HG03135 (cell line): ENCODE results near the gene THSD4.

Experiments used
- ATAC-seq: cut with Tn5 transposase; IDR thresholded peaks from one replicate; pipeline ENCODE4 v1.9.1; 2021; ENCODE audit warnings: mild to moderate bottlenecking, moderate library complexity; ENCODE audit not compliant: unreplicated experiment

The THSD4 gene

DNA sequence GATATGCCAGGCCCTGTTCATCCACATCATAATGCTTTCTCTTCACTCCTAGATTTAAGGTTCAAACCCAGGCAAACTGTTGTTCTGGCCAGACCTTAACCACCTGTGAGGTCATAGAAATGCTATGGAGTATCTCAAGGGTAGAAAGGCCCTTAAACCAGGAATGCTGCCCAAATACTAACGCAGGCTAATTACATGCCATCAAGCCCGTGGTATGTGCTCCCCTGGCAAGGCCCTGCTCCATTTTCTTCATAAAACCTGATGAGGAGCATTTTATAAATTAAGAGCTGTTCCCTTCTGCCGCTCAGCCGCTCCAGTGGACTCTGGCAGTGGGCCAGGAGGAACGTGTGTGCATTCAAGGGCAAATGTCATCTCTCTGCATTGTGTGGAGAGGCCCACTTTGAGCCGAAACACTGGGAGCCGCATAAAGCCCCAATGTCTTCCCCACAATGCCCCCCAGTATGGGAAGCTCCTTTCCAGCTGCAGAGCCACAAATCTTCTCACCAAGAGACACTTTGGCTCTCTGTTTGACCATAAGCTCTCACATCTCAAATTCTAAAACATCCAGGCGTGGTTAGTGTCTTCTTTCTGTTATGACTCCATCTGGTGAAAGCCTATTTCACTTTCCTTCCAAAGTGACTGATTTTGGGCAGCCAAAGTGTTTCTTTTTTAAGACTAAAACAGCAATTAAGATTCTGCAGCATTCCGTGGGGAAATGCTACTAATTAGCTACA lies 484.3 kb downstream of the THSD4 start:
- ATAC-seq, result no peak

DNA sequence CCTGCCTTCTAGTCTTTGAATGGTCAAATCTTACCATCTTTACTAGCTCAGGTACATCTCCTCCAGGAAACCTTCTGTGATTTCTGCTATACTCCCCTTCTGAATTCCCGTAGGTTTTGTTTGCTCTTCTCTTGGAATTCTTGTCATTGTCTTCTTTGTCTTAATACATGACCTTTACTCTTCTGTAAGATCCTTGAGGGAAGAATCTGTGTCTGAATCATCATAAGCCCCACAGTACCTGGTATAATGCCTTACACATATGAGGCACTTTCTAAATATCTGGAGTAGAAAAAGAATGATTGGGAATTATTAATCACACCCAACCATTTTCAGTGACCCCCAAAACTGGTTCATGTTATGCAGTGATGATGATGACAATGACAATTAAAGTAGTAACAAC lies 485.0 kb downstream of the THSD4 start:
- ATAC-seq, result no peak

DNA sequence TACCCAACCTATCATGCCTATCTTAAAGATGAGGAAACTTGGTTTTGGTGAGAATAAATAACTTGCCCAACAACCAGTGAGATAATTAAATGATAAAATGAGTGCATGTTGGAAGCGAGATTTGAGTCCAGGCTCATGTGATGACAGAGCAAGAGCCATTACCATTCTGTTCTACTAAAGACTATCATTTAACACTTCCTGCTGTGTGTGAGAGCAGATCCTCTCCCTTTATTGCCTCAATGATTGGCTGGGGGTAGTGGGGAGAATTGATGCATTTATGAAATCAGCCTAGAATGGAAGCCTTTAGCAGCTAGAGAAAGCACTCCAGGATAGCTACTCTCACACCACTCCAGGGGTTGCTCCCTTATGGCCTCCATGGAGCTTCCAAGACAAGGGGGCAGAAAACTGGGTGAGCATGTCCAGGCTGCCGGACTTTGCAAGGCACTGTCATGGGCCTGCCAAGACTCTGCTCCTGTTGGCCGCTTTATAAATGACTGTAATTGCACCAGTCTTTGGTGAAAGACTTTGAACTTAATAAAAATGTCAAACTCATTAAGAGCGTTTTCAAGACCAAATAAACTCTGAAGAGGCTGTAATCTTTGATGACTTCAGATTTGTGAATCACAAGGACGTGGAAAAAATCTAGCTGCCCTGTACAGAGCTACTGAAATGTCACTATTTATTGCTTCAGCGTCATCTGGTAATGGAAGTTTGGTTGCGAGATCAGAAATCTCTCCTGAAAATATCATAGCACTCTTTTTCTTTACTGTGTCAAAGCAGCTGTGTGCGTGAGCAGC lies 486.0 kb downstream of the THSD4 start:
- ATAC-seq, result no peak

DNA sequence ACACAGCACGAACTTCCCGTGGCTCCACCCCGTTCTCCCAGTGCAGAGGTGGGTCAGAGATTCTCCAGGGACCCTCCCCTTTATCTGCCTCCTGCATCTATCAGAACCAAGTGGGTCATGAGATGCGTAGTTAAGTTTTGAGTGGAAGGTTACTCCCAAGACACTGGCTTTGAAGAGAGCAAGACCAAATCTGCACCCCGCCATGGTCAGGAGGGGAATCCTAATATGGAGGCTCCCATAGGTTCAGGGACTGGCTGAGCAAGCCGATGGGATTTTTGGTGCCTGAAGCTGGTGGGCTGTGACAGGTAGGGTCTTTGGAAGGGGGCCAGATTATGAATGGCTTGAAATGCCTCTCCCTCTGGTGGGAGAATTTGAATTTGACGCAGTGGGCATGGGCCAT lies 488.1 kb downstream of the THSD4 start:
- ATAC-seq, result no peak

DNA sequence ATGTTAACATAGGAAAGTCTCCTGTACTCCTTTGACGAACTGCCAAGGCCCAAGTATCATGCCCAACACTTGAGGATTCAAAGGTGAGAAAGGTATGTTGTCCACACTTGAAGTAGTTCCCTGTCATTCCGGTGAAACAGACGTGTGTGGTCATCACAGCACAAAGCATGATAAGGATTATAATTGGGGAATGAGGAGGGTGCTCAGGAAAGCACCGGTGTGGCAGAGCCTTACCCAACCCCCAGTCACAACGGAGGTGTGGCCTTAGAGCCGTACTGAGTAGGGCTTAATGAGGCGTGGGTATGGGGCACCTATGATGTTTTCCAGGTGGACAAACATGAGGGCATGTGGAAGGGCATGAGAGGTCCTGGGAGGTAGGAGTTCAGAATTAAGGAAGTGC lies 492.1 kb downstream of the THSD4 start:
- ATAC-seq, result no peak

DNA sequence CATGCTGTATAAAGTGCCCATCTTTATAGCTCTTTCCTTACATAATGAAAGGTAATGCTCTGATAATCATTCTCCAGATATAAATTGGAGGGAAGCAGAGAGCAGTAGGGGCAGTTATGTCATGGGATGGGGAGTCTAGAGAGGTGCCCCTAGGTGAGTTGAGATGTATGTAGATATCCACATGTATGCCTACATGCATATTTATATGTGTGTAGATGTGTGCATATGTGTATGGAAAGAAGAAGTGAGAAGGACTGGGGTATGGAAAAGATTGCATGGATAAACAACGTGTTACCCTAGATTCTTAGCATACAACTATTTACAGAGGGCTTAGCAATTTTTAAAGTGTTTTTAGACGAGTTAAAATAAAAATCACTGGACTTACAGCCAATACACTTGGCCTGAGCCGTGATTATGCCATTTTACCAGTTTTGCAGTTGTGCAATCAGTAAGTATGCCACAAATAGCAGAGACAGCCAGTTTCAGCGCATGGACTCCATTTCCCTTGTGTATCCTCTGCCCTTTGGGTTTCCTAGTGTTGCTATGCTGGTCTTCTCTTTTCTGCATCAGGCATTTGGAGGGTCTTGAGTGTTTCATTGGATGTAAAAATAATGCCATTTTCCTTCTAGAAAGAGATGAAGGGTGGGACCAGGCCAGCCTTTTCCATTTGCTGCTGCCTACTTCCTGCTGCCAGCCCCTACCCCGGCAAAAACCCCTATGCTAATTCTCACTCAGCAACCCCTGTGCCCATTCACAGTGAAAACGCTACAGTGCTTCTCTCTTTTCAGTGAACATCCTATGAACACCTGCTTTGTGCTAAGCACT lies 495.7 kb downstream of the THSD4 start:
- no peak for ATAC-seq

DNA sequence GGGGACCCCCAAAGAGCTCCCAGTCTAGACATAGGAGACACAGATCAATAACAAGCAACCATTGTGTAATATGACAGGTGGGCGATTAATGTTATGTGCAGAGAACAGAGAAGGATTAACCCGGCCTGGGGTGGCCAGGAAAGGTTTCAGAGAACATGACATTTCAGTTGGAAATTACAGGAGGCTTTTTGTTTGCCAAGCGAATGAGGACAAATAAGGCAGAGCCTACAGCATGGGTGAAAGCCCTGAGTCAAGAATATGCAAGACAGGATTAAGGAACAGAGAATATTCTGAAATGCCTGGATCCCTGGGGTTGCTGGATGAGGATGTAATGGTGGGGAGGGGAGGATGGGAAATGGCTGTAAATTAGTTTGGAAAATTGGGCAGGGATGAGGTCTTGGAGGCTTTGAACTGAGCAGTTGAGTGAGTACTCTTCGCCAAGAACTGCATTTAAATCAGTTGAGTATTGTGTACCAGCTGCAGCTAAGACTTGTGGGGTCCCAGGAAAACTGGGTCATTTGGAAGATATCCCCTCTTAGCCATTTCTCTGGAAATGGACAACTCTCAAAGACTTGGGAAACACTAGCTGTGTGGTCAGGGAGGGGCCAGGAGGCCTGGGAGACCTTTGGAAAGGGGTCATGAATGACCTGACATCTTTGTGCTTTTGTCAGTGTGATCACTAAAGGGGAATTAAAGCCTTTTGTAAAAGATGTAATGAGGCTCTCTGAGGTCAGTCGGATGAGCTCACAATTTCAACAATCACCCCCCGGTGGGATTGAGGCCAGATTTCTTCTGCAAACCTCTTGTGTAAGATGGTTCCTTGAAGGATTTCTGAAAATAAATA lies 496.5 kb downstream of the THSD4 start:
- ATAC-seq, result no peak

DNA sequence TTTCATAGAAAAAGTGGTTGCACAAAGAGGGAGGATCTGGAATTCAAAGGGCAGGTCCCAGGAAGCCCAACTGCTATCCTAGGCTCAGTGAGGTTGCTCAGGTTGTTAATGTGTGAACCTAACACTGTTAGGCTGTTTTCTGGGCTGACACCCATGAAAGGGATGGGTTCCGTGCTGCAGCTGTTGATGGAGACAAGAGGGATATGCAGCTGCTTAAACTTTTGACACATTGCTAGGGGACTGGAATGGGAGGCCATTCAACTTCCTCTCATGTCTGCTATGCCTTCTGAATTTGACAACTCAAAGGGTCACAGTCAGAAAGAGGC lies 497.1 kb downstream of the THSD4 start:
- no peak for ATAC-seq

DNA sequence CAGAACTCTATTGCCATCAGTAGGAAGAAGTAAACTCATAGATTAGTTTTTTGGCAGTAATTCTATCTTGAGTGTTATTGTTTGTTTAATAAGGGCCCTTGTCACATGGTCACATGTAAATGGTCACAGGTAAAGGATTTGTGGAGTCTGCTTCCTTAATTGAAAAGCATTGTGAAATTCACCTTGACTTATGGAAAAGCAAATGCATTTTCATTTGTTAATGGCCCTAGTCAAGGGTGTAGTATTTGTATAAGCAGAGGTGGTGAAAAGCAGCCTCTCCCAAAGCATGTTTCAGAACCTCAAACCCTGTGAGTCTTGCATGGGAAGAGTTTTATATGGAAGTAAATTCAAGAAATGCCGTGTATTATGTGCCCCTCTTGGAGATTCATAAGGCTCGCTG lies 497.6 kb downstream of the THSD4 start:
- no peak for ATAC-seq

DNA sequence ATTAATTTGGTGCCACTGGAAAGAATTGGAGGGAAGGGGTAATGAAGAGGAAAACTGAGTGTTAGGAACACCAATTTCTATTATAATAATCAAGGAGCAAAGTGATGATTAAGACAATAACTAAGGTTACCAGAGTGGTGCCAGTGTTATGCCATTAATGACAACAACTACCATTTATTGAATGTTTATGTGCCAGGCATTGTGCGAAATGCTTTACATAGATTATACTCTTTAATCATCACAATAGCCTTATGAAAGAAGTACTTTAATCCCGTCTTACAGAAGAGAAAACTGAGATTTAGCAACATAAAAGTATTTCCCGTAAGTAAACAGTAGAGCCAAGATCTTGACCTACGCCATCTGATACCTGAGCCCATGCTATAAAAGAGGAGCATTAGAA lies 507.8 kb downstream of the THSD4 start:
- no peak for ATAC-seq

DNA sequence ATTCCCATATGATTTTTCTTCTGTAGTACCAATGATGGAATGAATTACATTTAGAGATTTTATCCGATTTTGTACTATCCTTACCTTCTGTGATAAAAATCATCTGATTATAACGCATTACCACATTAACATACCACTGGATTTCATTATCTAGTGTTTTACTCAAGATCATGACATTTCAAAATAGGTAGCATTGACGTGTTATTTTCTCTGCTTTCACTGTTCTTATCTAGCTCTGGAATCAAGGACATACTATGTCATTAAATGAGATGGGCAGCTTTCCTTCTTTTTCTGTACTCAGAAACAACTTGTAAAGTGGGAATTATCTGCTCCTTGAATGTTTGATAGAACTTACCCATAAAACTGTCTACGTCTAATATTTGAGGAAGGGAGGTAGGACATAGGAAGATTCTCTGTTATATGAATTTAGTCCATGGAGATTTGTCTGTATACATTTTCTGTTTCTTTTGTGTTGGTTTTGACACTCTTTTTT lies 511.4 kb downstream of the THSD4 start:
- ATAC-seq, result no peak

DNA sequence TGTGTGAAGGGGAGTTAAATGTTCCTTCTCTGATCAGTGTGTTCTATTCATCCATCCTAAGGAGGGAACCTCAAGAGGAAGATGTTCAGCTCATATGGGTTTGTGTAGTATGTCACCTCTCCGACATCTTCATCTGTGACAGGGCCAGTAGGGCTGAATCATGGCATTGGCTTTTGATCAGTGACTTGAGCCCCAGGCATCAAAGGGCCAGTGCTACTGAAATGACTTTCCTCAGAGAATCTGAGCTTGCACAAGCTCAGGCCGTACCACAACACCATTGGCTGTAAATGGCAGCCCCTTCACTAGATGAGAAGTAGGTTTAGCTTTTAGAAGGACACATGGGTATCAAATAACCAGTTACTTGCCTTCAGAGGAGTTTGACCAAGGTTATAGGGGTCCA lies 511.9 kb downstream of the THSD4 start:
- ATAC-seq, result no peak

DNA sequence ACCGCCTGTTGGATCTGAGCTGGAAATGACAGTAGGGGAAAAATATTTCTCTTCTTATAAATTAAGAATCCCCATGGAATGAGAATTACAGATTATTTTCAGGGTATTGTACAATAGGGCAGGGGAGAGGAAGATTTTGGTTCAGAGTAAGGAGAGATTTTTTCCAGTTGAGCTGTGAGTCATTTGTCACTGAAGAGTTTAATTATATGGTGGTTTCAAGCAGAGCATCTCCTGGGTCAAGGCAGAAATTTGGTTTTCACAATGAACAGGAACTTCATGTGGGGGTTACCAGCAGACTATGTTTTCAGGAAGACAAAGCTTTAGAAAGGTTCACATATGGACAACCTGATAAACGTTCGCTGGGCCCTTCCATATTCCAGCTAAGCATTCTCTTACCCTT lies 512.3 kb downstream of the THSD4 start:
- ATAC-seq, result no peak

DNA sequence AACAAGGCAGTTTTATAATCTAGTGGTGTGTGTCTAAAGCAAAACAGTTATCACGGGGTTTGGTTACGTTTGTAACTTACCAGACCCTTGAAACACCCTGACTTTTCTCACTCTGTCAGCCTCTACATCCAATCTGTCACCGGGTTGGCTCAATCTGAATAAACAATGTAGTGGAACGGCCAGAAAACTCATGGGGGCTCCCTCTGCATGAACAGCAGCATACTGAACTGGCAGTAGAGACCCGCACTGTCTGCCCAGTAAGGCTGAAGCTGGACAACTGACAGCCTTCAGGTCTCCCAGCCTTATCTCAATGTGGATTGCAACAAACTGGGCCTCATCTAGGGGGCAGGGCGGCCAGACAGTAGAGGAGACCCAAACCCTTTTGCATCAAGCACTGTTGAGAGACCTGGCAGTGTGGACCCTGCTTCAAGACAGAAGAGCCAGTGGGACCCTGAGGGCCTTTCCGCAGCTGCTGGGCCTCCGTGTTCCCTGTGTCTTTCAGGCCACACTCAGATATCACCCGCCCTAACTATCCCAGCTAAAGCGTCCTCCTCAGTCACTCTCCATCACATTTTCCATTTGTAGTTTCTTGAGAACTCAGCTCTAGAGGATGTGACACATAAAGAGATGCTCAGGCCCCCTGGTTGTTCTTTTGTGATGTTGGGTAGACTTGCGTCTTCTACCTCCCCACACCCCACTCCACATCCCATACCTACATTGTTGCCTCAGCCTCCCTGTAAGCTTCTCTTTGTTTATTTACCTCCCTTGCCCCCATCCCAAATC lies 513.9 kb downstream of the THSD4 start:
- no peak for ATAC-seq

DNA sequence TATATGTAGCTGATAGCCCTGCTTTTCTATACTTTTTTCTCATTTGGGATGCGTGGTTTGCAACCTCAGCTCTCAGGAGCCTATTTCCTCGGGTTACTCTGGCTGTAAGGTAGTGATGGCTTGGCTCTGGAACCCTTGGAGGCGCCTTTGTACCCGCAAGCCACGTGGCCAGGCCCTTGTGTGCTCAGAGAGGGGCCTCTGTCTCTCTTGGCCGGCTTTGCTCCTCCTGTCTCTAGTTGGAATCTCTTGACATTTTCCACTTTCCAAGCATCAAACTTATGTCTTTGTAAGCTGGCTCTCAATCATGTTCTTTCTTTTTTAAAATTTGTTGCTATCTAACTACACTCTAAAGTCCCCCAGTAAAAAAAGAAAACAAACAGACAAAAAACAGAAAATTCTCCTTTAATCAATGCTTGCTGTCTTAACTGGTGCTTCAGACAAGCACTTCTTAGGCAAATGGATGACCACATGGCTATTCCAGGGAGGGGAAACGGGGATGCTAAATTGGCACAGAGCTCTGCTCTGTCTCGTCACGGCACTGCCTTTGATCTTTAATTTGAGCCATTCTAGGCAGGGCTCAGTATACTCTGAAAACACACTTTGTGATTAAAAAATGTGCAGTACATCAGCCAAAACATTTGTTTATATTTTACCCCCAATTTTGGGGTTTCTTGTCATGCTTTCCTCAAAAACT lies 514.7 kb downstream of the THSD4 start:
- no peak for ATAC-seq

DNA sequence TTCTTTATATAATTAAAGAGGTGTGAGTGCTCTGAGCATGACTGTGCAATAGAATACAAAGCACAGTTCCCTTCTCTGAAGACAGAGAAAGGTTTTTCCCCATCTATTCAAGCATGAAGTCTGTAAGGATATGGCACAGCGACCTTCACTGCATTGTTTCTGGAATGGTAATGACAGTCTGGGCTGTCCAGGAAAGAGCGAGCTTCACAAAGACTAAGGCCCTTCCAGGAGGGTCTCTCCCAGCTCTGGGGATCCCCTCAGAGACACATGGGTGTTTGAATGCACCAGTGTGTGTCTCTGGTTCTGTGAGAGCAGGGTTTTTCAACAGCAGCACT lies 515.2 kb downstream of the THSD4 start:
- no peak for ATAC-seq

DNA sequence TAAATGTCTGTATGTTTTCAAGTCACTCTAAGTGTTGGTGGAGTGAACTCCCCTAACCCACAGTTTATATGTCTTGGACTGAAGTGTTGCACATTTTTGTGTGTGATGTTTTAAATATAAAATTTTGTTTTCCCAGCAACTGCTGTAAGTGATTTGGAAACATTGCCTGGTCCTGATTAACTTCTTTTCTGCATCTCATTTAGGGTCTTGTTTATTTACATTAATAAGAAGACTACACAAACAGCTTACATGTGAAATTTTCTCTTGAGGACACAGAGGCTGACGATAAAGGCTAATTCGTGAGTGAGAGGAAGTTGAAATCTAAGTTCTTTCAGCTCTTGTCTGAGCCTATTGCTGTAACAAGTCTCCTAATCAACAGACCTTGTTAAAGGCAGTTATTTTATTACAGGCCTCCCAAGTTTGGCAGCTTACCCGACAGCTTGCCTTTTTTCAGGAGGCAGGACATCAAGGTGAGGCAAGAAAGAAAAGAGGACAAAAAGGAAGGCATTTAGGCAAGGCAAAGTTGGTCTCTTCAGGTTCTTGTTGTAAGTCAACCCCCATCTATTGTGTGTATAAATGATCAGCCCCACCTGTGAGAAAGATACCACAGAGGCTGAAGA lies 517.4 kb downstream of the THSD4 start:
- ATAC-seq, result no peak

DNA sequence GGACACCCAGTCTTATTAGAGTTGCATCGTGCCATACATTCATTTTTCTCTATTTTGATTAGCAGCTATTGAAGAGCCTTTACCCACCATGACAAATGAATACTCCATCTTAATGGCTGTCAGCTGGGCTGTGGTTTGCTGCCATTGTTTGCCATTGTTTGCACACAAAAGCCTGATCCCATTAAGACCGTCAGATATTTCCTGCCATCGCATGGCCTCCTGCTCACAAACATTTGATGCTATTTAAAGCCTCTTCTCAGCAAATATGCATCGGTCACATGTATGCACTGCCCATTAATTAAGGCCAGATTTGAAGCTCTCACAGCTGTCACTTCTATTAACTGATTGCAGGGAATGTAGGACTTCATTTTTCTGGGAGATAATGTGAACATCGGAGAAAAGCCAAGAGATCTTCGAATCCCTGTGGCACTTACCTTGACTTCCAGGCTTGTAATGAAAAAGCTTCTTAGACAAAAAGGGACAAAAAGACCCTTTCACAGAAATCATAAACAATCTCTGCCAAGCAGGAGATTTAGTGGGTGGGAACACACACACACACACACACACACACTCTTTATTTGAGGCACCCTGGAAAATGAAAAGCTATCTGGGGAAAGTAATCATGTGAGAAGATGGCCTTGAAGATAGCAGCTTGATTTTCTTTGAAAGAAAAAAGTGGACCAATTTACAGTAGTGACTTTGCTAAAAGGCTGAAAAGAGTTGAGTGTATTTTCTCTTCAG lies 519.7 kb downstream of the THSD4 start:
- no peak for ATAC-seq
